Measurements from ENCODE around the gene PRKN. TPM values are rescaled to one million over a fixed set of nuclear protein-coding genes. Genes with fewer than 3 reads are reported as not detected.

Gene PRKN
- total RNA-seq, 1 experiment from 2014 or later = 1.2 TPM

- Histone ChIP-seq H3K9me3 (ENCODE audit: low read depth, low read length, poor library complexity, severe bottlenecking) (no peaks in the 10 kb centered on the region), H3K27ac (ENCODE audit: low read depth, low read length, poor library complexity, severe bottlenecking) (no peak overlapping the region), H3K4me1 (ENCODE audit: insufficient read depth, low read length, poor library complexity, severe bottlenecking) (no peaks in the 10 kb centered on the region), H3K36me3 (ENCODE audit: insufficient read depth, low read length, poor library complexity, severe bottlenecking) (no peaks in the 10 kb centered on the region), H3K27me3 (replicated peaks; ENCODE audit: insufficient read depth, low read depth, low read length, poor library complexity) (no peaks in the 10 kb centered on the region), H3K4me3 (ENCODE audit: low read depth, low read length, poor library complexity, severe bottlenecking) (no peak overlapping the region)
- DNase-seq (ENCODE audit: low spot score) = no peak
- BruUV-seq (replicated peaks) = no TSS peak
- ChIA-PET CTCF (interaction anchor here (1.1 kb wide), 1 partner anchor 17 kb away, joined by 3 read pairs; no protein-coding TSS in a partner anchor), POLR2A (ENCODE audit: low non-redundant PET) (no interaction called here)
- TF ChIP-seq, protein P1, sequence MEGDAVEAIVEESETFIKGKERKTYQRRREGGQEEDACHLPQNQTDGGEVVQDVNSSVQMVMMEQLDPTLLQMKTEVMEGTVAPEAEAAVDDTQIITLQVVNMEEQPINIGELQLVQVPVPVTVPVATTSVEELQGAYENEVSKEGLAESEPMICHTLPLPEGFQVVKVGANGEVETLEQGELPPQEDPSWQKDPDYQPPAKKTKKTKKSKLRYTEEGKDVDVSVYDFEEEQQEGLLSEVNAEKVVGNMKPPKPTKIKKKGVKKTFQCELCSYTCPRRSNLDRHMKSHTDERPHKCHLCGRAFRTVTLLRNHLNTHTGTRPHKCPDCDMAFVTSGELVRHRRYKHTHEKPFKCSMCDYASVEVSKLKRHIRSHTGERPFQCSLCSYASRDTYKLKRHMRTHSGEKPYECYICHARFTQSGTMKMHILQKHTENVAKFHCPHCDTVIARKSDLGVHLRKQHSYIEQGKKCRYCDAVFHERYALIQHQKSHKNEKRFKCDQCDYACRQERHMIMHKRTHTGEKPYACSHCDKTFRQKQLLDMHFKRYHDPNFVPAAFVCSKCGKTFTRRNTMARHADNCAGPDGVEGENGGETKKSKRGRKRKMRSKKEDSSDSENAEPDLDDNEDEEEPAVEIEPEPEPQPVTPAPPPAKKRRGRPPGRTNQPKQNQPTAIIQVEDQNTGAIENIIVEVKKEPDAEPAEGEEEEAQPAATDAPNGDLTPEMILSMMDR (conservative IDR thresholded peaks at IDR 0.05; ENCODE audit: low read depth, low read length) = no peak
- TF ChIP-seq EZH2 (IDR thresholded peaks at IDR 0.05; ENCODE audit: borderline replicate concordance, low read depth, low read length, poor library complexity, severe bottlenecking) = no peak
- intact Hi-C loops (cut with micrococcal nuclease; ENCODE audit: unreplicated experiment) = no loop called here
Measured at GRCh38 chr6:161410736-161411135, 1316.8 kb downstream of the PRKN start.

- no peak overlapping the region for H3K27ac ChIP-seq (ENCODE audit: low read depth, low read length, poor library complexity, severe bottlenecking)
- ChIA-PET CTCF (interaction anchor here (1.1 kb wide), 1 partner anchor 16 kb away, joined by 3 read pairs; no protein-coding TSS in a partner anchor), POLR2A (ENCODE audit: low non-redundant PET) (no interaction called here)
- no peaks in the 10 kb centered on the region for H3K9me3 ChIP-seq (ENCODE audit: low read depth, low read length, poor library complexity, severe bottlenecking)
- no peak for TF ChIP-seq EZH2 (IDR thresholded peaks at IDR 0.05; ENCODE audit: borderline replicate concordance, low read depth, low read length, poor library complexity, severe bottlenecking)
- TF ChIP-seq, protein P1 (conservative IDR thresholded peaks at IDR 0.05; ENCODE audit: low read depth, low read length) = no peak
- H3K36me3 ChIP-seq (ENCODE audit: insufficient read depth, low read length, poor library complexity, severe bottlenecking) = no peaks in the 10 kb centered on the region
- BruUV-seq (replicated peaks) = no TSS peak
- H3K4me1 ChIP-seq (ENCODE audit: insufficient read depth, low read length, poor library complexity, severe bottlenecking) = no peaks in the 10 kb centered on the region
- intact Hi-C loops (cut with micrococcal nuclease; ENCODE audit: unreplicated experiment) = no loop called here
- no peaks in the 10 kb centered on the region for H3K27me3 ChIP-seq (replicated peaks; ENCODE audit: insufficient read depth, low read depth, low read length, poor library complexity)
- DNase-seq (ENCODE audit: low spot score) = no peak
- no peak overlapping the region for H3K4me3 ChIP-seq (ENCODE audit: low read depth, low read length, poor library complexity, severe bottlenecking)
Measured at GRCh38 chr6:161410076-161410475, 1317.5 kb downstream of the PRKN start.

DNA sequence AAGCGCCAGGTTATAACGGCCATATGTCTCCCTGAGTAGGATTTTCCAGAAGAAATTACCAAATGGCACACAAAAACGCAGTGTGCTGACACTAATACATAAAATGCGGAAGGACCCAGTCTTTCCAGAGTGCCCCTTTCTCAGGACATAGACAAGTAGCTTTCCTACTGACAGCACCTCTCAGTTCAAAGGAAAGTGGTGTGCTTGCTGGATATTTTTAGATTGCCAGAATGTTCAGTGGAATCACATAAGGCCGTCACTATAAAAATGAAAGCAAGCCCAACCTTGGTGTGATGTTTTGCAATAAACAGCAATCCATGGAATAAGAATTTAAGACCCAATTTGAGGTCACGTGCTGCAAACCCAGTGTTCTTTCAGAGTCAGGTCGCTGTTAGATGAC, 1318.2 kb downstream of the PRKN start:
- CTCF ChIA-PET = no interaction called here
- TF ChIP-seq, protein P1 (conservative IDR thresholded peaks at IDR 0.05; ENCODE audit: low read depth, low read length) = no peak
- TF ChIP-seq EZH2 (IDR thresholded peaks at IDR 0.05; ENCODE audit: borderline replicate concordance, low read depth, low read length, poor library complexity, severe bottlenecking) = no peak

More for the DNA sequence above, 1318.2 kb downstream of the PRKN start:
- POLR2A ChIA-PET (ENCODE audit: low non-redundant PET) = no interaction called here
- no peaks in the 10 kb centered on the region for H3K4me1 ChIP-seq (ENCODE audit: insufficient read depth, low read length, poor library complexity, severe bottlenecking)
- no peaks in the 10 kb centered on the region for H3K9me3 ChIP-seq (ENCODE audit: low read depth, low read length, poor library complexity, severe bottlenecking)
- no peak for DNase-seq (ENCODE audit: low spot score)
- BruUV-seq (replicated peaks) = no TSS peak
- no peak overlapping the region for H3K27ac ChIP-seq (ENCODE audit: low read depth, low read length, poor library complexity, severe bottlenecking)
- no peaks in the 10 kb centered on the region for H3K27me3 ChIP-seq (replicated peaks; ENCODE audit: insufficient read depth, low read depth, low read length, poor library complexity)
- intact Hi-C loops (cut with micrococcal nuclease; ENCODE audit: unreplicated experiment) = no loop called here
- H3K36me3 ChIP-seq (ENCODE audit: insufficient read depth, low read length, poor library complexity, severe bottlenecking) = no peaks in the 10 kb centered on the region
- no peak overlapping the region for H3K4me3 ChIP-seq (ENCODE audit: low read depth, low read length, poor library complexity, severe bottlenecking)

All from A673 (cell line).